Thoracic aorta (tissue), 2 donors: Measurements from ENCODE around the gene NPTXR. TPM values are rescaled to one million over a fixed set of nuclear protein-coding genes. Genes with fewer than 3 reads are reported as not detected.

Experiments used
- ATAC-seq: fragments of 150-250 bp; one replicate; pipeline ENCODE4 v1.8.0; 2017; ENCODE audit warnings: low read depth; ENCODE audit not compliant: insufficient number of reproducible peaks, low FRiP score
- DNase-seq: peaks from one replicate; pipeline ENCODE4 v3.0.0-alpha.2; 2020; ENCODE audit warnings: low spot score
- H3K27ac ChIP-seq, 2 donors: fragments of 200-600 bp; sonication (generic); 1 replicate in 1 of 2; 2 replicates in 1 of 2; pipeline ENCODE4 v1.5.1; 2016; ENCODE audit warnings: mild to moderate bottlenecking in 2 of 2, moderate library complexity in 2 of 2
- H3K27me3 ChIP-seq: fragments of 200-600 bp; sonication (generic); replicated peaks from 2 replicates; pipeline ENCODE4 v1.6.0; 2016; ENCODE audit warnings: mild to moderate bottlenecking; ENCODE audit not compliant: insufficient read depth
- H3K36me3 ChIP-seq: fragments of 200-600 bp; sonication (generic); one replicate; pipeline ENCODE4 v1.5.1; 2016
- H3K4me1 ChIP-seq, 2 donors: fragments of 200-600 bp; sonication (generic); 1 replicate in 1 of 2; 2 replicates in 1 of 2; pipeline versions ENCODE4 v1.5.1 to v1.6.0; 2016; ENCODE audit warnings: low read depth in 2 of 2, mild to moderate bottlenecking in 1 of 2; ENCODE audit not compliant: control insufficient read depth in 1 of 2
- H3K4me3 ChIP-seq: fragments of 200-600 bp; sonication (generic); 2 replicates; pipeline ENCODE4 v1.5.1; 2016; ENCODE audit warnings: mild to moderate bottlenecking
- H3K9me3 ChIP-seq: fragments of 200-600 bp; sonication (generic); 2 replicates; pipeline ENCODE4 v1.5.1; 2016
- total RNA-seq, 2 donors: library from RNA; depleted of rRNA; stranded (reverse); fragments of >200 nt; gene quantifications; one replicate each; pipeline versions ENCODE4 v1.1.0 to v1.2.3, GENCODE V29; 2016
- TF ChIP-seq, protein P1 (sequence below): fragments of 200-600 bp; sonication (generic); IDR thresholded peaks from one replicate; pipeline ENCODE4 v1.5.1; 2019; ENCODE audit warnings: antibody characterized with exemption

NPTXR gene
- total RNA-seq, 2 donors from 2014 or later: 29.3 to 50.8 TPM

DNA sequence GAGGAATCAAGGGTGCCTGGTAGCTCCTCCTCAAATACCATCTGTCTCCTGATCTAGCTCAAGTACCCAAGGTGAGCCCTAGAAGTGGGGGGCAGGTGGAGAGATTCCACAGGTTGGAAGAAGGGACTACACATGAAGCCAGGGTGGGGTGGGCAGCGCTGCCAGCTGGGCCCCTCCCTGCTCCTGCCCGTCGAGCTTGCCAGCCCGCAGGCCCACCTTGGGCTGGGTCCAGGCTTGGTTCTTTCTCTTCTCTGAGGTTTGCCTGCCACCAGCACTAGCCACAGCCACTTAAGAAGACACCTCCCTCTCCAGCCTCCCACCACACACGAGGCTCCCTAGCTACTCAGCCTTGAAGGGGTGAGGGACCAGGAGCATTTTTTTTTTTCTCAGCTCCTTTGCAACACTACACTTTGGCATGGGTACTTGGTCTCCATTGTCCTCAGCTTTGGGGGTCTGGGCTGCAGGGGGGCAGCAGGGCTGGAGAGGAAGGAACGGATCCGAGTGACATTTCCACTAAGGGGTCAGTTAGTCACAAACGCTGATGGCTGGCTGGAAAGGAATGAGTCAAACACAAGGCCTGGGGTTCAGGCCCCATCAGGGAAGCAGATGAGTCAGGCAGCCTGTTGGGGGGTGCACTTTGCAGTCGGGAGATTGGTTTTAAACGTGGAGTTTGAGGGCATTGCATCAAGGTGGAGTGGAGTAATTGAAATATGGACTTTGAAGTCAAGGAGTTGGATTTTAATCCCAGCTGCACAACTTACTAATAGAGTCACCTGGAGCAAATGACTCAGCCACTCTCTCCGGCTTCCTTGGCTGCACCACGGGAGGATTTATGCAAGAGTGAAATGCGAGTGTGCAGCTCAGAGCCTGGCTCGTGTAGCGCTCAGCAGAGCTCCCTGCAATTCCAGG lies 7.4 kb upstream of the NPTXR start:
- TF ChIP-seq, protein P1, sequence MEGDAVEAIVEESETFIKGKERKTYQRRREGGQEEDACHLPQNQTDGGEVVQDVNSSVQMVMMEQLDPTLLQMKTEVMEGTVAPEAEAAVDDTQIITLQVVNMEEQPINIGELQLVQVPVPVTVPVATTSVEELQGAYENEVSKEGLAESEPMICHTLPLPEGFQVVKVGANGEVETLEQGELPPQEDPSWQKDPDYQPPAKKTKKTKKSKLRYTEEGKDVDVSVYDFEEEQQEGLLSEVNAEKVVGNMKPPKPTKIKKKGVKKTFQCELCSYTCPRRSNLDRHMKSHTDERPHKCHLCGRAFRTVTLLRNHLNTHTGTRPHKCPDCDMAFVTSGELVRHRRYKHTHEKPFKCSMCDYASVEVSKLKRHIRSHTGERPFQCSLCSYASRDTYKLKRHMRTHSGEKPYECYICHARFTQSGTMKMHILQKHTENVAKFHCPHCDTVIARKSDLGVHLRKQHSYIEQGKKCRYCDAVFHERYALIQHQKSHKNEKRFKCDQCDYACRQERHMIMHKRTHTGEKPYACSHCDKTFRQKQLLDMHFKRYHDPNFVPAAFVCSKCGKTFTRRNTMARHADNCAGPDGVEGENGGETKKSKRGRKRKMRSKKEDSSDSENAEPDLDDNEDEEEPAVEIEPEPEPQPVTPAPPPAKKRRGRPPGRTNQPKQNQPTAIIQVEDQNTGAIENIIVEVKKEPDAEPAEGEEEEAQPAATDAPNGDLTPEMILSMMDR: no peak
- ATAC-seq (no peak), DNase-seq (no peak)
- H3K27me3 ChIP-seq: no peaks in the 10 kb centered on the region
- H3K27ac ChIP-seq: no peak overlapping the region
- H3K9me3 ChIP-seq: no peaks in the 10 kb centered on the region
- H3K4me3 ChIP-seq: no peak overlapping the region
- H3K4me1 ChIP-seq: peaks cover under 1 to 18% of the 10 kb centered on the region in 2 donors
- H3K36me3 ChIP-seq: no peaks in the 10 kb centered on the region

DNA sequence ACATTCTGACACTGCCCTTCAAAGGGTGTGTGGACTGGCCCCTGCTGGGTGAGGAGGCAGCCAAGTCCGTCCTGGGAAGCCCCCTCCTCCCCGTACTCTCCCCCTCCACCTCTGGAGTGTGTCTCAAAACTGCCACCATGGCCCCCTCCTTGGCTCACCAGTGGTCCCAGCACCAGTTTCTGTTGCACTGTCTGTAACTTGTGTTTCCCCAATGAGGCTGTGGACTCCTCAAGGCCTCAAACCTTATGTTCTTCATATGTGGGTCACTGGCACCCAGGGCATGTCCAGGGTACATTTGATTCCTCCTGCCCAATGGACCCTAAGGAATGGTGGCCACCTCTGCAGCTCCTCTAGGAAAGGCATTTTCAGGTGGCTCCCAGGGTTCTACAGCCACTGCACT lies 6.6 kb upstream of the NPTXR start:
- no peaks in the 10 kb centered on the region for H3K27me3 ChIP-seq
- no peaks in the 10 kb centered on the region for H3K36me3 ChIP-seq
- TF ChIP-seq, protein P1: no peak
- H3K9me3 ChIP-seq: no peaks in the 10 kb centered on the region
- no peak overlapping the region for H3K27ac ChIP-seq
- H3K4me1 ChIP-seq: peaks cover 8 to 26% of the 10 kb centered on the region in 2 donors
- ATAC-seq (no peak), DNase-seq (no peak)
- H3K4me3 ChIP-seq: no peak overlapping the region

DNA sequence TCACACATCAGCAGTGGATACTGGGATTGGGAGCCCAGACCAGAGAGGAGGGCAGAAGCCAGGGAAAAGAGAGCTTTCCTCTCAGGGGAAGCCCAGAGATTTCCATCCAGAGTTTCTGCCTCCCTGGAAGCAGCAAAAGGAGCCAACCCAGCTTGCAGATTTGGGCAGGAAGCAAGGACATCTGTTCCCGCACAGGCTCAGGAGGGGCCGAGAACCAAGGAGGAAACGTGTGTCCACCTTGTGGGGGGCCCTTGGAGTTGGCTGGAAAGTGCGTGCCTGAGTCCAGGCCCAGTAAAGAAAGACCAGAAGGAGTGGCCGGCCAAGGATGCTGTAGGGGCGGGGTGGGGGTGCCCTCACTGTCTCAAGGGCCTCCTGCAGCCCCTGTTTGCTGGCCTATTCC lies 6.0 kb upstream of the NPTXR start:
- no peak for ATAC-seq

DNA sequence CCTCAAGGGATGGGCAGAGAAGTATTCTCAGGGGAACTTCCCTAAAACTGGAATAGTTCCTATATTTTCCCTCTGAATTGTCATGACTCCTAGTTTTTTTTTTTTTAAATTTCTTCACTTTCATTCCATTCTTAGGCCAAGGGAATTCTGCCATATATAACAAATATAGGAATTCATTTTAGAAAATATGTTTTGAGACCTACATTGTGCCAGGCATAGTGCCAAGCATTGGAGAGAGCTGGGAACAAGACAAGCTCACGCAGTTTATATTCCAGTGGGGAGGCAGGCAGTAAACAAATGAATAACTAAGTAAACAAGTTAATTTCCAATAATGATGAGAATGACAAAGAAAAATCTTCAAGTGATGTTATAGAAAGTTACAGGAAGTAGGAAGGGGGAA lies 2.6 kb upstream of the NPTXR start:
- no peak for DNase-seq
- no peaks in the 10 kb centered on the region for H3K36me3 ChIP-seq
- H3K27me3 ChIP-seq: no peaks in the 10 kb centered on the region
- H3K27ac ChIP-seq: peak overlapping the region; percentile 88 to 93
- TF ChIP-seq, protein P1: no peak
- H3K4me3 ChIP-seq: no peak overlapping the region
- H3K4me1 ChIP-seq: peaks cover 23 to 52% of the 10 kb centered on the region in 2 donors
- H3K9me3 ChIP-seq: no peaks in the 10 kb centered on the region
- no peak for ATAC-seq

More for the DNA sequence above, 6.0 kb upstream of the NPTXR start:
- no peak for DNase-seq
- Histone ChIP-seq H3K27ac (no peak overlapping the region), H3K36me3 (no peaks in the 10 kb centered on the region), H3K27me3 (no peaks in the 10 kb centered on the region), H3K4me1 (peaks cover 9 to 32% of the 10 kb centered on the region in 2 donors), H3K4me3 (no peak overlapping the region), H3K9me3 (no peaks in the 10 kb centered on the region)
- TF ChIP-seq, protein P1: no peak

DNA sequence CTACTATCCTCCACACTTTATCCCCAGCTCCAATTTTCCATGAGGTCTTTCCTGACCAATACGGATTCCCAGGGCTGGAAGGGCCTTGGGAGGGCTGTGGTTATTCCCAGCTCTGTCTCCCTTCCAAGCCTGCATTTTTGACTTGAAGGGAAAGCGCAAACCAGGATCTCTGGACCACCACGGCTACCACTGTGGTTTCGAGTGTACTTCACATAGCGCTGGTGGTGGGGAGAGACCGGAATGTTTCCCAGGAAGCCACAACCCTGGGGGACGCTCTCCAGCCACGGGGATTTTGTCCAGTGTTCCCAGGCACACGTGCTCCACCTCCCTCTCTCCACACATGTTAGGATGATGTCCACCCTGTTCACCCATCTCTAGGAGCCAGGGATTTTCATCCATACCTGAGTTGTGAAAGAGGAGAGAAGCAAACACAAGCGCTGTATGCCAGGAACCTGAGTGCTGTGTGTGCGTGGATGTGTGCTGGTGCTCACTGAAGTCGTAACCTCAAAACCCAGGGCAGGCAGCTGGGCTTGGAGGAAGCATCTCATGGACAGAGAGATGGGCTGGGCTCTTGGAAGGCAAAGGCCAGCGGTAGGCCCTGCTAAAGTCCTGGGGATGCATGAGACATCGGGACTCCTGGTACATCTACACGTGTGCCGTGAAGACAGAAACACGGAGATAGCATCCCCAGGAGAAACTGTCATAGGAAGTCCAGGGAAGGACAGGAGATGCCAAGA lies 1.3 kb upstream of the NPTXR start:
- TF ChIP-seq, protein P1: no peak
- Histone ChIP-seq H3K4me1 (peaks cover 27 to 65% of the 10 kb centered on the region in 2 donors), H3K4me3 (no peak overlapping the region), H3K36me3 (no peaks in the 10 kb centered on the region), H3K9me3 (no peaks in the 10 kb centered on the region), H3K27ac (peak overlapping the region; percentile 88 to 93), H3K27me3 (no peaks in the 10 kb centered on the region)
- ATAC-seq (no peak), DNase-seq (no peak)
